Limb (tissue), 2 donors: ENCODE results near the gene SPATA6L.

Experiments used
- DNase-seq, 2 donors: peaks; one replicate each; pipeline ENCODE4 v3.0.0-alpha.2; 2016; ENCODE audit errors: extremely low spot score in 2 of 2

SPATA6L gene

DNA sequence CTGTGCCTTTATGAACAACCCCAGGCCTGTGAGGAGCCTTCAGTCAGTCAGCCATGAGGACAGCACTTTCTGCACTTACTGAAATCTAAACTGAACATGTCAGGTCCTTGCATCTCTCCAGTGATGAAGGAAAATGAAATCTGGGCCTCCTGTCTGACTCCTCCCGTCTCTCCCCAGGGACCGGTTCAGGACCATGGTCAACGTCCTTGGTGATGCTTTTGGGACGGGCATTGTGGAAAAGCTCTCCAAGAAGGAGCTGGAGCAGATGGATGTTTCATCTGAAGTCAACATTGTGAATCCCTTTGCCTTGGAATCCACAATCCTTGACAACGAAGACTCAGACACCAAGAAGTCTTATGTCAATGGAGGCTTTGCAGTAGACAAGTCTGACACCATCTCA lies 81.1 kb downstream of the SPATA6L start:
- DNase-seq, result no peak

DNA sequence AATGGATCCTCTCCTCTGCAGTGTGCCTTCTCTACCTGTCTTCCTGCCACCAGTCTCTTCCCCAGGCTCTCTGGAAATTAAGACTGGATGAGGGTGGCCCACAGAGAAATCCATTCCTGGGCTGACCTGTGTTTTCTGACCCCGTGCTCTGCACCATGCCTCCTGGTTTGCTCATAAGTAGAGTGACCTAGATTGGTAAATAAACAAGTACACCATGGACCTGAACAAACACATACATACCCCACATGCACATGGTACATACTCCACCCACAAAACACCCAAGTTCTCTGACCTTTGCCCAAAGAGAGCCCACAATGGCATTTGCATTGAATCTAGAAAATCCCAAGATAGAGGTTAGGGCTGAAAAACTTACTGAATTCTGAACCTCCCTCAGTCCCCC lies 81.6 kb downstream of the SPATA6L start:
- DNase-seq, result no peak

DNA sequence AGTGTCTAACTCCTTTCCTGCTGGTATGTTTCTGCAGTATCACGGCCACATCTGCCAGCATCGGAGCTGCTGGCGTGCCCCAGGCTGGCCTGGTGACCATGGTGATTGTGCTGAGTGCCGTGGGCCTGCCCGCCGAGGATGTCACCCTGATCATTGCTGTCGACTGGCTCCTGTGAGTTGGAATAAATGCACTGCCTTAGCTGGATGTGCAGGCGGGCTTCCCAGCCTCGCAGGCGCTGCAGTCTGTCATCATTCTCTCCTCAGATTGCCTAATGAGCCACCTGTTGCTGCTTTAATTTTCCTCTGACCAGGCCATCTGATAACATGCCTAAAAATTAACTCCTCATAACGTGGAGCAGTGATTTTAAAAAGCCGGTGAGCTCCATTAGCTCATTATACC lies 83.3 kb downstream of the SPATA6L start:
- DNase-seq, result no peak

DNA sequence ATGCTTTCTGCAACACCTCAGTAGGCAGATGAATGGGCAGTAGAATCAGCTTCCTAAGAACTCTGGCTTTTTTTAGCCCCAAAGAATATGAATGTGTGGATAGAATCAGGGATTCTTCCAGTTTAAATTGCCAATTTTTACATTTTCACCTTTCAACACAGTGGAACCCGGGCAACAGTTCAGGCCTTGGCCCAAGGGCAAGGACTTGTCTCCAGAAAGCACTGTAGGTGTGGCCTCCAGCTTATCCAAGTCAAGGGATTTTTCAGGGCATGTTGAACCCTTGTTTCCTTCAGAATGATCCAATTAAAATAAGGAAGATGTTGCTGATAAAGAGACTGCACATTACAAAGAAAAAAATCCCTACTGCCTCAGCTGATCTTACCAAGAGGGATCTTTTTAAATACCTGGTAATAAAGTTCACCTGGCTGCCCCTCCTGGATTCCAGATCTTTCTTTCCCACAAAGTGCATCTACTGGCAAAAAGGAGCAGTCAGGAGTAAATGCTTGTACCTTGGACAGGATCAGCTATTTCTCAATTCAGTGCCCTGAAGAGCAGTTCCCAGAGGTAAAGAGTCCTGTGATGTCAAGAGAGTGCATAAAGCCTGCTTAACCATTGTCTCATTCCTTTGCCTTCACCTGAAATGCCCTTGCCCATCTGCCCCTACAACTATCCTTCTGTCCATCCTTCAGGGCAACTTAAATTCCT lies 84.3 kb downstream of the SPATA6L start:
- no peak for DNase-seq

DNA sequence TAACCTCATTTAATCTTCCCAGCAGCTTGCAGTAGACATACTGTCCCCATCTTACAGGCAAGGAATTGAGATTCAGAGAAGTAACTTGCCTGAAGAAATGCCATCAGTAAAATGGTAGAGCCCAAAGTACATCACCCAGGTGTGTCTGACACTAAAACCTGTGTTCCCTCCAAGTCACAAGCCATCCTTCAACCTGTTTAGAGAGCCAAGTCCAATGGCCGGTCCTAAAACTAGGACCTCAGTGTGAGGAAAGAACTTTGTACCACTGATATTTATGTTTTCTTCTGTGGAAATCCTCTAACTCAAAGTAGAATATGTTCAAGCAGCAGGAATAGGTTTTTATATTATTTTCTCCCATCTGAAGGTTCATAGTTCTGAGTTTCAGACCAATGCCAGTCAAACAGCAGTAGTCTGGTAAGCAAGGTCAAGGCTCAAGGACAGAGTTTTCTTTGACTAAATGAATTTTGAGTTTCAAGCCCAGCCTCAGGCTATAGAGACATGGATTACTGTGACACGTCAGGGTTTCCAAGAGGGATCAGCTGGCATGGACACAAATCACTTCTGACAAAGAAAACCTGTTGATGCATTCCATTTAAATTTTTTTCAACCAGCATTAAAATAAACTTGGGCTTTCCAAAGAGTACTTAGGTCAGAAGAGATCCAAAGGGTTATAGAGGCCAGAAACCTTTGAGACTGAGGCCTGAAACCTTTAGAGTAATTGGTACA lies 85.1 kb downstream of the SPATA6L start:
- DNase-seq, result no peak

GRCh38 chr9:4579001-4579400 lies 87.3 kb downstream of the SPATA6L start:
- DNase-seq, result no peak

GRCh38 chr9:4576448-4576847 lies 89.8 kb downstream of the SPATA6L start:
- no peak for DNase-seq

GRCh38 chr9:4575997-4576396 lies 90.3 kb downstream of the SPATA6L start:
- DNase-seq, result no peak

DNA sequence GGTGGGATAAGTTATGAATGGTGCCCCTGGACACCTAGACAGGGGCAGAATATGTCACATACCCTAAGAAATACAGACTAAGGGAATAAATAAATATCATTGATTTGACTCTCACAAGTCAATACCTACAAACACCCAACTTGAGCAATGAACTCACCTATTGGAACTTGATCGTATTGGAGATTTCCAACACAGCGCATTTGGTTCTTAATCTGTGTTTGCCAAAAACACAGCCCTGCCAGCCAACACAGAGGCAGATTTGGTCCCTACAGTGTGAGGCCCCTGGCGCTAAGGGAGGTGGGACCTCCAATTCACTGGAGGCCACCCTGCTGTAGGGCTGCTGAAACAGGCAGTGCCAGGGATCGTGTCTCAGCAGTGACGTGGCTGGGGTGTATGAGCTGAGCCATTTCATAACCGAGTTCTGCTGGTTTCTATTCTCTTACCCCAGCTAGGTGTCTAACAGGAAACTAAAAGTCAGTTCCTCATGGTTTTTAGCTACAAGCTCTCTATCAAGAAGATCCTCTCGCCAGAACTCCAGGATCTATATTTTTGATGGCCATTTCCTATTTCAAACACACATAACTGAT lies 91.5 kb downstream of the SPATA6L start:
- no peak for DNase-seq

GRCh38 chr9:4573634-4574389 lies 92.5 kb downstream of the SPATA6L start:
- no peak for DNase-seq

GRCh38 chr9:4573176-4573575 lies 93.1 kb downstream of the SPATA6L start:
- no peak for DNase-seq

DNA sequence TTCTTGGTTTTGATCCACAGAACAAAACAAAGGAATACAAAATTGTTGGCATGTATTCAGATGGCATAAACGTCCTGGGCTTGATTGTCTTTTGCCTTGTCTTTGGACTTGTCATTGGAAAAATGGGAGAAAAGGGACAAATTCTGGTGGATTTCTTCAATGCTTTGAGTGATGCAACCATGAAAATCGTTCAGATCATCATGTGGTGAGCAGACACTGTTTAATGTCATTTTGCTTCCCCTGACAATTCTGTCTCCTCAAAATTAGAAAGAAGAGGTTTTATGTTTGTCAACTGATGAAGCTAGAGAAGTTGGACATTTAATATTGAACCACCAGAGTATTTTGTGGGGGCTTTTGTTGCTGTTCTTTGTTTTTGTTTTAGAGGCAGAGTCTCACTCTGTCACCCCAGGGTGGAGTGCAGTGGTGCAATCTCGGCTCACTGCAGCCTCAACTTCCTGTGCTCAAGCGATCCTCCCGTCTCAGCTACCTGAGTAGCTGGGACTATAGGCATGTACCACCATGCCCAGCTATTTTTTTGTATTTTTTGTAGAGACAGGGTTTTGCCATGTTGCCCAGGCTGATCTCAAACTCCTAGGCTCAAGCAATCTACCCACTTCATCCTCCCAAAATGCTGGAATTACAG lies 94.0 kb downstream of the SPATA6L start:
- DNase-seq, result no peak

- no peak for DNase-seq
These were observed 97.2 kb downstream of the SPATA6L start for GRCh38 chr9:4569101-4569500.

GRCh38 chr9:4567601-4568000 lies 98.7 kb downstream of the SPATA6L start:
- no peak for DNase-seq

- no peak for DNase-seq
These were observed 99.5 kb downstream of the SPATA6L start for GRCh38 chr9:4566806-4567205.

DNA sequence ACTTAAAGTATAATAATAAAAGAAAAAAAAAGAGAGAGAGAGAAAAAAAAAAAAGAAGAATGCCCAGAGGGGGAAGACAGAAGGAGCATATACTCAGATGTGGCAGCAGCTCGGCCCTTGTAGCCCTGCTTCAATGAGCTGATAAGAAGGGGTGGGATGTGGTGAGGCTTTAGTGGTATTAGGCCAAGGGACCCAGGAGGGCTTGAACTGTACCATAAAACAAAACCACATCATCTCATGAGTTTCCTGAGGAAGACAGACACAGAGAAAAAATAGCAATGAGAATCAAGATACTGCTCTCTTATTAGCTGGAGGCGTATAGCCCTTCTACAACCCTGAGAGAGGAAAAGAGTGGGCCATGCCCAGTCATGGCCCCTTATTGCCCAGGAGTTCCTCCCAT lies 103.2 kb downstream of the SPATA6L start:
- DNase-seq, result no peak

GRCh38 chr9:4559261-4560182 lies 106.8 kb downstream of the SPATA6L start:
- DNase-seq, result no peak

GRCh38 chr9:4558371-4558998 lies 107.8 kb downstream of the SPATA6L start:
- DNase-seq, result no peak

DNA sequence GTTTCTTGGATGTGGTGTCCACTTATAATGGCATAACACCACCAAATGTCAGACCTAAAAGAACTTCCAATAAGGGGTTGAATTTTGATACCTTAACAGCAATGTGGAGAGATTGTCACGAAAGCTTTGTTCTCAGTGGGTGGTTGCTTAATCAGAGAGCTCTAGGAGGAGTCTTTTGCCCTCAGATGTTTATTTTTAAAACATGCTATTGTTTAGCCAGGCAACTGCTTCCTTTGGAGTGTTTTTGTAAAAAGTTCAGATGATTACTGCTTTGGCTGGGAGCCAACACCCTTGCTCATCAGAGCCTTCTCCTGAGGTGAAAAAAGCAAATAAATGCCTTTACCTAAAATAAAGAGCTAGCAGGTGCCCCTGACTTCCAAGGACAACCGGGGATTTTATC lies 111.0 kb downstream of the SPATA6L start:
- DNase-seq, result no peak

DNA sequence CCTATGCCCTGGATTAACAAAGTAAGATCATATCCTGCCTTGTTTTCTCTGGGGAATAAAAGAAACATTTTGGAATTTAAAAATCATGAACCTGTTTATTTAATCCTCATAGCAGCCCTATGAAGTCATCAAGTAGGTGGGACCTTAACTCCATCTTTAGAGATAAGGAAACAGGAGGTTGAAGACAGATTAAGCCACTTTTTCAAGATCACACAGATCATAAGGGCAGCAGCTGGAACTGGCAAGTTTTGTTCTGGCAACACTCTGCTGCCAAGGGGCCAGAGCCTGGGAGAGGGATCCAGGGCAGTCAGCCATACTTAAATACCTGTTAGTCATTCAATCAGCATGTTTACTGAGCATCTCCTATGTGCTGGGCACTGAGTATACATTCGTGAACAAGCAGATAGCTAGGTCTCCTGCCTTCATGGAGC lies 112.3 kb downstream of the SPATA6L start:
- no peak for DNase-seq
